ENCODE data around the gene TSPAN32.

The TSPAN32 gene

GRCh38 chr11:2318707-2319106 is 16.9 kb downstream of the TSPAN32 start:
- H3K4me1 Mint-ChIP-seq: peaks cover 13% of the 10 kb centered on the region
- H3K36me3 Mint-ChIP-seq (ENCODE audit: low read depth): peaks cover 3% of the 10 kb centered on the region
- no peaks in the 10 kb centered on the region for H3K27me3 Mint-ChIP-seq (ENCODE audit: low read depth)
- no peak overlapping the region for H3K4me3 Mint-ChIP-seq
- H3K9me3 Mint-ChIP-seq: peaks cover 22% of the 10 kb centered on the region
- no peak for TF ChIP-seq CTCF (IDR thresholded peaks at IDR 0.05; ENCODE audit: unreplicated experiment in 3 of 3)
- H3K27ac Mint-ChIP-seq: peak overlapping the region in 1 of 3 experiments; percentile 72

GRCh38 chr11:2319791-2320472 is 18.1 kb downstream of the TSPAN32 start:
- Mint-ChIP-seq H3K4me3 (no peak overlapping the region), H3K9me3 (peaks cover 22% of the 10 kb centered on the region), H3K27me3 (ENCODE audit: low read depth) (no peaks in the 10 kb centered on the region), H3K36me3 (ENCODE audit: low read depth) (peaks cover 3% of the 10 kb centered on the region), H3K4me1 (peaks cover 9% of the 10 kb centered on the region), H3K27ac (no peak overlapping the region)
- no peak for TF ChIP-seq CTCF (IDR thresholded peaks at IDR 0.05; ENCODE audit: unreplicated experiment in 3 of 3)

- TF ChIP-seq CTCF (IDR thresholded peaks at IDR 0.05; ENCODE audit: unreplicated experiment in 3 of 3): no peak
- H3K36me3 Mint-ChIP-seq (ENCODE audit: low read depth): peaks cover 3% of the 10 kb centered on the region
- H3K4me3 Mint-ChIP-seq: no peak overlapping the region
- peaks cover 22% of the 10 kb centered on the region for H3K9me3 Mint-ChIP-seq
- H3K4me1 Mint-ChIP-seq: peaks cover 5% of the 10 kb centered on the region
- H3K27ac Mint-ChIP-seq: no peak overlapping the region
- H3K27me3 Mint-ChIP-seq (ENCODE audit: low read depth): no peaks in the 10 kb centered on the region
These were observed 18.9 kb downstream of the TSPAN32 start for GRCh38 chr11:2320568-2321310.

- peaks cover 22% of the 10 kb centered on the region for H3K9me3 Mint-ChIP-seq
- H3K27me3 Mint-ChIP-seq (ENCODE audit: low read depth): no peaks in the 10 kb centered on the region
- H3K27ac Mint-ChIP-seq: no peak overlapping the region
- no peak for TF ChIP-seq CTCF (IDR thresholded peaks at IDR 0.05; ENCODE audit: unreplicated experiment in 3 of 3)
- H3K36me3 Mint-ChIP-seq (ENCODE audit: low read depth): peaks cover 3% of the 10 kb centered on the region
- H3K4me1 Mint-ChIP-seq: peaks cover 5% of the 10 kb centered on the region
- no peak overlapping the region for H3K4me3 Mint-ChIP-seq
These were observed 19.5 kb downstream of the TSPAN32 start for GRCh38 chr11:2321311-2321683.

GRCh38 chr11:2325123-2325522 is 23.3 kb downstream of the TSPAN32 start:
- H3K9me3 Mint-ChIP-seq: peaks cover 24% of the 10 kb centered on the region
- H3K27ac Mint-ChIP-seq: no peak overlapping the region
- H3K27me3 Mint-ChIP-seq (ENCODE audit: low read depth): no peaks in the 10 kb centered on the region
- H3K4me1 Mint-ChIP-seq: no peaks in the 10 kb centered on the region
- no peak overlapping the region for H3K4me3 Mint-ChIP-seq
- H3K36me3 Mint-ChIP-seq (ENCODE audit: low read depth): peaks cover 3% of the 10 kb centered on the region
- no peak for TF ChIP-seq CTCF (IDR thresholded peaks at IDR 0.05; ENCODE audit: unreplicated experiment in 3 of 3)

Data from nephron (organoid).